Left forelimb (tissue), 1 donor: ENCODE measurements around the gene TCERG1L.
"Not testable (repeated sequence)": the region's sequence is repeated elsewhere in the genome, so short reads cannot be mapped to it uniquely, and the experiment has no call there.

Experiments used
- DNase-seq: peaks from one replicate; pipeline ENCODE4 v3.0.0-alpha.2; 2018; ENCODE audit warnings: low spot score

The TCERG1L gene

GRCh38 chr10:131167036-131167860 is 144.3 kb downstream of the TCERG1L start:
- peak; percentile 44 for DNase-seq

GRCh38 chr10:131166486-131166885 is 145.0 kb downstream of the TCERG1L start:
- no peak for DNase-seq

- no peak for DNase-seq
These were observed 146.4 kb downstream of the TCERG1L start for GRCh38 chr10:131165092-131165491.

GRCh38 chr10:131162866-131163843 is 148.4 kb downstream of the TCERG1L start:
- no peak for DNase-seq

GRCh38 chr10:131162211-131162610 is 149.3 kb downstream of the TCERG1L start:
- DNase-seq: no peak

- DNase-seq: no peak
These were observed 150.4 kb downstream of the TCERG1L start for GRCh38 chr10:131161087-131161486.

GRCh38 chr10:131160219-131160875 is 151.2 kb downstream of the TCERG1L start:
- no peak for DNase-seq

GRCh38 chr10:131159771-131160170 is 151.8 kb downstream of the TCERG1L start:
- DNase-seq: no peak

GRCh38 chr10:131158695-131159094 is 152.8 kb downstream of the TCERG1L start:
- no peak for DNase-seq

GRCh38 chr10:131157899-131158298 is 153.6 kb downstream of the TCERG1L start:
- no peak for DNase-seq

GRCh38 chr10:131155876-131156230 is 155.7 kb downstream of the TCERG1L start:
- no peak for DNase-seq

GRCh38 chr10:131155218-131155875 is 156.2 kb downstream of the TCERG1L start:
- DNase-seq: no peak

GRCh38 chr10:131154306-131155025 is 157.1 kb downstream of the TCERG1L start:
- DNase-seq: no peak

- not testable (repeated sequence) for DNase-seq
These were observed 159.1 kb downstream of the TCERG1L start for GRCh38 chr10:131152456-131152855.

- no peak for DNase-seq
These were observed 161.4 kb downstream of the TCERG1L start for GRCh38 chr10:131150126-131150525.

- DNase-seq: no peak
These were observed 161.9 kb downstream of the TCERG1L start for GRCh38 chr10:131149586-131149985.

- no peak for DNase-seq
These were observed 162.4 kb downstream of the TCERG1L start for GRCh38 chr10:131149111-131149510.

- no peak for DNase-seq
These were observed 163.3 kb downstream of the TCERG1L start for GRCh38 chr10:131148270-131148669.

GRCh38 chr10:131147301-131147975 is 164.1 kb downstream of the TCERG1L start:
- DNase-seq: no peak

- no peak for DNase-seq
These were observed 164.7 kb downstream of the TCERG1L start for GRCh38 chr10:131146790-131147189.
